ENCODE measurements around the gene NRSN2.
"Not testable (repeated sequence)": the region's sequence is repeated elsewhere in the genome, so short reads cannot be mapped to it uniquely, and the experiment has no call there.

Gene NRSN2

GRCh38 chr20:353166-353565 lies 6.3 kb downstream of the NRSN2 start:
- DNase-seq, result no peak

GRCh38 chr20:354298-354977 lies 7.5 kb downstream of the NRSN2 start:
- peak in 55 of 58 donors; percentile 11 to 79 (median 49) for DNase-seq

- not testable (repeated sequence) for DNase-seq
Measured at GRCh38 chr20:356154-356553, 9.2 kb downstream of the NRSN2 start.

GRCh38 chr20:356745-357144 lies 9.8 kb downstream of the NRSN2 start:
- no peak for DNase-seq

- peak in 1 of 58 donors; percentile 40 for DNase-seq
Measured at GRCh38 chr20:358891-359555, 12.1 kb downstream of the NRSN2 start.

- no peak for DNase-seq
Measured at GRCh38 chr20:361561-361960, 14.7 kb downstream of the NRSN2 start.

GRCh38 chr20:362271-363254 lies 15.7 kb downstream of the NRSN2 start:
- peak in 46 of 58 donors; percentile 11 to 78 (median 44) for DNase-seq

GRCh38 chr20:363319-364078 lies 16.6 kb downstream of the NRSN2 start:
- DNase-seq, result no peak

GRCh38 chr20:364905-365794 lies 18.2 kb downstream of the NRSN2 start:
- no peak for DNase-seq

GRCh38 chr20:366041-366718 lies 19.3 kb downstream of the NRSN2 start:
- no peak for DNase-seq

GRCh38 chr20:366719-367485 lies 20.0 kb downstream of the NRSN2 start:
- no peak for DNase-seq

- no peak for DNase-seq
Measured at GRCh38 chr20:367486-367887, 20.6 kb downstream of the NRSN2 start.

GRCh38 chr20:368915-369314 lies 22.0 kb downstream of the NRSN2 start:
- DNase-seq, result no peak

GRCh38 chr20:370151-370600 lies 23.3 kb downstream of the NRSN2 start:
- no peak for DNase-seq

- no peak for DNase-seq
Measured at GRCh38 chr20:370977-371754, 24.3 kb downstream of the NRSN2 start.

GRCh38 chr20:371755-372542 lies 25.0 kb downstream of the NRSN2 start:
- peak in 2 of 58 donors; percentile 18 to 48 for DNase-seq

Data from anterior cingulate cortex (tissue), 58 donors.